NCI-H2107 (cell line): ENCODE measurements around the gene TBC1D9.

Experiments used
- DNase-seq: peaks from one replicate; lab custom pipeline; 2025; lab: John Stamatoyannopoulos, UW

The TBC1D9 gene

DNA sequence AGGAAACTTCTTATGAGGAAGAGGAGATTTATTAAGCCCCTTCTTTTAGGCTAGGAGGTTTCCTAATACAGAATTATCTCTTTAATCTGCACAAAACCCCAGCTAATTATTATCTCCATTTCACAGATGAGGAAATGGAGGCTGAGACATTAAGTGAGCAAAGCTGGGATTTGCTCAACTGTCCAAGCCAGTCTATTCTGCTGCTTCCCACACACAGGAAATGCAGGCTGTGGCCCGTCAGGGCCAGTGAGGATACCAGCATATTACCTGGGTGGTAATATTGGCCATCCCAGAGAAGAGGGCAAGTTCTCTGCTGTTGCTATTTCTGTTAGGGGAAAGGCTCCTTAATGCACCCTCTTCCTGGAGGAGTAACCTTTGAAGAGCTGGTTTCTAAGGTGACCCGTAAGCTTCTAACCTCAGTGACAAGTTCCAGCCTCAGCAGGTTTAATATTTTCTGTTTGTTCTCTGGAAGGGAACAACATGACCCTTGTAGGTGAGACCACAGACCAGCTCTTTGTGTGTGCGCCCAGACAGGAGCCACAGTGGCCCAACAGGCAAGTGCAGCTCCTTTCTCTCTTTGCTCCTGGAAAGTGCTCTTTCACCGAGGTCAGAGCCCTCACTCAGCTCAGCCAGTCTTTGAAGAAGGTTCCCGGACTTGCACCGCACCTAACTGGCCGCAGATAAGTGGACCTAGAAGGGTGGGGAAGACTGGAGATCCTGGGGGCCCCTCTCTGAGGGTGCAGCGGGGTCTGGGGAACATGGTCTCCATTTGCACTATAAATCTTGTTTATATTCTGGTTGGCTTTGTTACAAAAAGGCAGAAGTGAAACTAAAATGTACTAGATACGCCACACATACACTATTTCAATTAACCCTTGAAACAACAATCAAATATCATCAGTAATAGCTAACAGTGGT is 35.5 kb downstream of the TBC1D9 start:
- DNase-seq = no peak

DNA sequence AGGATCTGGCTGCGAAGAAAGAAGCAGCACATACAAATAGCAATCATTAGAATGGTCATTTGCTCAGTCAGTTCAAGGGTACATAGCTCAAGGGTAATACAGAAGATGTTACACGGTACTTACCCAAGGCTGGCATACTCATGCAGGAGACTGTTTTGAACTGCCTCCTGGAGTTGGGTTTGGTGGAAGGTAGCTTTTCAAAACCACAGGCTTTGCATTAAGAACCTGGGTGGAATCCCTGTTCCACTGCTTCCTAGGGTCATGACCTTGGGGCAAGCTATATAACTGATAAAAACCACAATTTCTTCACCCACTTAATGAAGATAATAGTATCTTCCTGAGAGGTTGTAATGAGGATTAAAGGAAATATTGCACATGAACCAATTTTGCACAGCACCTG is 36.5 kb downstream of the TBC1D9 start:
- no peak for DNase-seq

DNA sequence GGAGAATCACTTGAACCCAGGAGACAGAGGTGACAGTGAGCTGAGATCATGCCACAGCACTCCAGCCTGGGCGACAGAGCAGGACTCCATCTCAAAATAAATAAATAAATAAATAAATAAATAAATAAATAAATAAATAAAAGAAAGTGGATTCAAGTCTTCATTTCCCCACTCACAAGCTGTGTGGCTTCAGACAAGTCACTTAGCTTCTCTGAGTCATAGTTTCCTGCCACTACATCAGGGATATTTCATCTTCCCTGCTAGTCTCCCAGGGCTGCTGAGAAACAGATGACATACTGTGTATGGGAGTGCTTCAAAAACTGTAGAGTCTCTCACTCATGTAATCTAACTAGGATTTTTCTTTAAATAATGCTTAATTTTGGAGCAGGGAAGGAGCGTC is 37.2 kb downstream of the TBC1D9 start:
- no peak for DNase-seq

DNA sequence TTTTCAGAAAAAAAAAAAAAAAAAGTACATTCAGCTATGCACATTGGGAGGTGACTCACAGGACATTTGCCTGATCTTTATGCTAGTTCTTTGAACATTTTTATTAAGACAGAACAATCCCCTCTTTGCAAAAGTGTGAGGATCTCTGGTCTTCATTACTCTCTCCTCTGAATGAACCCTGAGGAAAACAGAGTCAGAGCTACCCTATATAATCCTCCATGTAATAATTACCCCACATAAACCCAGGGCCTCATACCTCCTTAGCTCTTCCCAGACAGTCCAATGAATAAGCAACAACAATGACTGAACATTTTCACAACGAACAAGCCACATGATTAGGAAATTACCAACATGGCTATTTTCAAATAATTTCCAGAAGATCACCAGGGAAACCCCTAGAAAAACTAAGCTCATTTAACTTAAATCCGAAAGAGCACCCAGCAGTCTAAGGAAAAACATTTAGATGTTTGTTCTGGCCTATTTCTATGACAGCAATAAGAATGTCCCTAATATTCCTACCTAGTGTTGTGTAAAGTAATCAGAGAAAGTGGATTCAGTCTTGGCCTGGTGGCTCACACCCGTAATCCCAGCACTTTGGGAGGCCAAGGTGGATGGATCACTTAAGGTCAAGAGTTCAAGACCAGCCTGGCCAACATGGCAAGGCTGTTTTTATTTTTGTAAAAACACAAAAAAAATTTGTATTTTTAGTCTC is 37.8 kb downstream of the TBC1D9 start:
- DNase-seq = no peak

DNA sequence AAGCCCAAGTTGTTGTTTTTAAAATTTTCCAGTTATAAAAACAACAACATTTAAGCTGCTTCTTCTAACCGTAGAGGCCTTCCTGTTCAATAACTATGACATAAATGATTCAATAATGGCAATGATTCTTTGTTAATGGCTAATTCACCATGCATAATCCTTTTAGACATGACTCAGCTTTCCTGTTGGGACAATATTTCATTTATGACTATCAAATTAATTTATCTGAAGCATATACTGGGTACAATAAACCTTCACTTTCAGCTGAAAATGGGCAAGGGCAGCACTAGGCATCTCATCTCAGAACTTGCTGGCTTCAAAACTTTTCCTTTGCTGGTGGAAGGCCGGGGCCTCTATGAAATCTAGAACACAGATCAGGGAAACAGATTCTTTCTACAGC is 38.9 kb downstream of the TBC1D9 start:
- no peak for DNase-seq

DNA sequence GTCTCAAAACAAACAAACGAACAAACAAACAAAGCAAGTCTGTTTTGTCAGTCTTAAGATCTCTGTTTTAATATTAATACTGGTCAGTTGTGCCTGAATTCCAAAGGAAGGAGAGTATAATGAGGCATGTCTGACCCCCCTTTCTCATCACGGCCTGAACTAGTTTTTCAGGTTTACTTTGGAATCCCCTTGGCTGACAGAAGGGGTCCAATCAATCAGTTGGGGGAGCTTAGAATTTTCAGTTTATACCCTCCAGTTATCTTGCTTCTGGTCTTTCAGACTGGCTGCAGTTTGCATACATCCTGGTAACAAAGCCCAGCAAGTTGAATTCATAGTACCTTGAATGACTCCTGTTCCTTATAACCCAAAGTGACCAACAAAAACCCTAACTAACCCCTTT is 41.1 kb downstream of the TBC1D9 start:
- DNase-seq = no peak

DNA sequence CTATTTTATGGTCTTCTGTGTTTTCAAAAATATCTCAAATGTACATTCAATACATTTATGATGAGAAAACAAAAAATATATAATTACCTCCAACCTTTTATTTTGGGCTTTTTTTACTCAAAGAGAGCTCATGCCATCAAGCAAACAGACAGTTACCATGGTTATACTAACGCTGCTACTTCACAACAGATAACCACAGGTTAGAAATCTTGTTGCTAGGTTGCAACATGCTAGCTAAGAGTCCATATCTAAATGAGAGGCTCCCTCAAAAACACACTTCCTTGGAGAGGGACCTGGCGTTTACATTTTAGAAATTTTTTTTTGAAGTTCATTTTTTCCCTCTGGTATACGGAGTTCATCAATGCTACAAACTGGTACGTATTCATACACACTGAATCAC is 44.3 kb downstream of the TBC1D9 start:
- DNase-seq = no peak

DNA sequence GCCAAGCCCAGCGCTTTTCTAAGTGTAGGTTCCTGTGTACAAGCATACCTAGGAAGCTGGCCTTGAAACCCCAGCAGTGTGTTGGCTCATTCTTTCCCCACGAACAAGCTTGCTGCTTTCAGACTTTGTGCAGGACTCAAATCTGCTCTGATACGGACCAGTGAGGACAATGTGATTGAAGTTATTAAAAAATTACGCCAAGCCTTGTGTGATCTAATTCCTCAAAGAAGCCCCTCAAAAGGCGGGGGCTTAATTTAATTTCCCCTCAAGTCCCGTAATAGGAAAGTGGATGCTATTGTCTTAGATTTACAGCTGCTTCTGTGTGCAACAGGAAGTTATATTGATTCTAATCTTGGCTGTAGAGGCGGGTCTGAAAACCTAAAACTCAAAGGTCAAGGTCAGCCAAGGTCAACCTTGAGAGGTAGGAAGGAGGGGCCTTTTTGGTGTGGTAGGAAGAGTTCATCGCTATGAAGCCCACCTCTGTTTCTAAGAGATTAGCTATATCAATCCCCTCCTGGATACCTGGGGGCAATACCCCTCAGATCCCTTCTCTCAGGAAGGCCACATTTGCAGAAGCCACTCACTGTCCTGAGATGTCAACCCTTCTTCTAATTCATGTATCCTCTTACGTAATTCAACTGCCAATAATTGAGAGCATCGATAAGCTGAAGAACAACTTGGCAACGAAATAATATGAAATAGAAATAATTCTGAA is 45.1 kb downstream of the TBC1D9 start:
- no peak for DNase-seq

DNA sequence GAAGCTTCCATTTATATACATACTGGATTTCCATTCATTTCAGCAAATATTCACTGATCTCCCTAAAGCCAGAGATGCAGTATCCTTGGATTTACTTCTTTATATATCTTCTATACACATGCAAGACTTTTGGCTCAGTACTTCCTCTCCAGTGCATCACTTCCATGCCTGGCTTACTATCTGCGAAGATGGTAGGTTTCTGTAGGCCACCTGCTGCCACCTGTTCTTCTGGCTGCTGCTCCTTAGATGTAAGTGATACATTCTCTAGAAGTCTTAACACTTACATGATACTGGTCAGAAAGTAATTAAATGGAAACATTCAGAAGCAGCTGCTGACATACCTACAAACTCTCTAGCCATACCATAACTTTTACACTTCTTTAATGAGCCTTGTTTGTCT is 48.9 kb downstream of the TBC1D9 start:
- no peak for DNase-seq

DNA sequence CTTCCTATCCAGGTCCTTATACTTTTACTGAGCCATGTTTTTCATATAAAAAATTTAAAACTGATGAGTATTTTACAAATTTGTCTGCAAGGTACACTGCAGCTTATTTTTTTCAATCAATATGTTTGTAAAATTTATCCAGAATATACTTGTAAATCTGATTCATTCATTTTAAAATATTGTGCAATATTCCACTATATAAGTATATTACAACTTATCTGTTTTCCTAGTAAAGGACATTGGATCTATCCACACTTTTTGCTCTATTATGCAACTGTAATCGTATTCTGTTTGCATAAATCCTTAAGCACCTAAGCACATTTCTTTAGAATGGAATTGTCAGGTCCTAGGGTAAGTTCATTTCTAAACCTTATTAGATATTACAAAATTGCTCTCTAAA is 49.5 kb downstream of the TBC1D9 start:
- no peak for DNase-seq

DNA sequence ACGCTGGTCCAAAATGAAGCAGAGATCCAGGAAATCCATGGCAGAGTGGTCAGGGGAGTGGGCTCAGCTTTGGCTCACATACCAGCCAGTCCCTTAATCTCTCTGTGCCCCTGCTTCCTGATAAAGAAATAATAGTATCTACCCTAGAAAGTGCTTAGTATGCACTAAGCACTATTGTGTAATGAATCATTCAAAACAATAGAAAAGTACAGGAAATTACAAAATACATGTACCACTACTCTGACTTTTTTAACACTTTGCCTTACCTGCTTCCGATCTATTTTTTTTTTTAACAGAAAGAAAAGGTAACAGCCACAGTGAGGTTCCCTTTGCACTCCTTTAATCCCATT is 49.9 kb downstream of the TBC1D9 start:
- no peak for DNase-seq

DNA sequence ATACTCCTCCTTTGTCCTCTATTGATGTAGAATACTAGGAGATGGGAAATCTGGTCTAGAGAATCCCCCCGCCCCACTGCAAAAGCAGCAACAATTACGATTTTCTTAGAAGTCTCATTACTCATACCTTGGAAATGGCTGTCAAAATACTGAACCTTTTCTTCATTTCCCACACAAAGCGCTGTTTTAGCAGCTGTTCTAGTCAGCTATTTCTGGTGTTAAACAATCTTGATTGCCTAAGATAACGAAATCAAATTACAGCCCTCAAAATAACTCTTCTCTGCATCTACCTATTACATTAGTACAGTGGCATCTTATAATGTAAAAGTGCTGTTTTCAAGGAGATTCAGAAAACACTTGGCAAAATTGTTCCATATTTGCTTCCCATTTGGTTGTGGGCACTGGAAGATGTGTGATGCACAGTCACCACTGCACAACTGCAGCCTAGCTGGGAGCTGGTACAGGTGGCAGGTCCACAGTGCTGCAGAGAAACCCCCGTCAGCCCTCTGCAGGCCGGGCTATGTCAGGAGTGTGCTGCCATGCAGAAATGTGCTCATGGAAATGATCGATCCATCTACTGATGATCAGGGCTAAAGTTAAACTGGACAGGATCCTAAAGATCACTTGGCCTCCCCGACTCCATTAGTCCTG is 50.4 kb downstream of the TBC1D9 start:
- no peak for DNase-seq

DNA sequence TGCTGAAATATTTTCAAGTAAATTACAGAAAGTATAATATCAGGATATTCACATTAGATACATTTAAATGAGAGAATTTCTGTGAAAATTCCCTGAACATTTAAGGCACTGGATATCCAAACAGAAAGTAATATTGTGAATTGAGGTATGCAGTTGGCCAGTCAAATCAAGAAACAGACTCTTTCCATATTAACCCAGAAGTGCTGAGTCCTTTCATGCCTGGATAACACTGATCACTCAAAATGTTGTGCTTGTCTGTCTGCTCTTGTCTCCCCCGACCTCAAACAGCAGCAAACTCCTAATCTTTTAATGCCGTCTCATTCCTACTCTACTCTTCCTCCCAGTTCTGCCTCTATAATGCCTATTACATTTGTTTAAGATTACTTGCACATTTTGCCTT is 51.2 kb downstream of the TBC1D9 start:
- no peak for DNase-seq

DNA sequence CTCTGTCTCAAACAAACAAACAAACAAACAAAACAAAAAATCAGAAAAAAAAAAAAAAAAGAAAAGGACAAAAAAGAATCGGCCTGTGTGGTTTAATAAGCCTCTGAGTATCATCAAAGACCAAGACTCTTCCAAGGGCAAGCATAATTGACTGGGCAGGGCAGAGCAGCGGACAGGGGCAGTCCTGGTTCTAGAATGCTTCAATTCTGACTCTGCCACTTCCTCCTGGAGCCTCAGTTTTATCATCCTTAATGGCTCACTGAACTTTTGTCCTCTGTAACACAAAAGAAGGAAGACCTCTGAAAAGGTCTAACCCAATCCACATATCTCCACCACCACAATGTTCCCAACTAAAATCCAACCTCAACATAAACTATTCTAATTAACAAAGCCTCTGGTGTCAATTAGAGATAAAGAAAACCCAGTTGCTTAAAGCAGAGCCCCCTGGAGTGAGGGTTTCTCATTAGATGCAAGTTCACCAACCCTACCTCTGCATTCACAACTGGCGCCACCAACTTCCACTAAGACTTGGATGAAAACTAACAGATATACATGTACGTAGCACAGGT is 51.7 kb downstream of the TBC1D9 start:
- DNase-seq = no peak

DNA sequence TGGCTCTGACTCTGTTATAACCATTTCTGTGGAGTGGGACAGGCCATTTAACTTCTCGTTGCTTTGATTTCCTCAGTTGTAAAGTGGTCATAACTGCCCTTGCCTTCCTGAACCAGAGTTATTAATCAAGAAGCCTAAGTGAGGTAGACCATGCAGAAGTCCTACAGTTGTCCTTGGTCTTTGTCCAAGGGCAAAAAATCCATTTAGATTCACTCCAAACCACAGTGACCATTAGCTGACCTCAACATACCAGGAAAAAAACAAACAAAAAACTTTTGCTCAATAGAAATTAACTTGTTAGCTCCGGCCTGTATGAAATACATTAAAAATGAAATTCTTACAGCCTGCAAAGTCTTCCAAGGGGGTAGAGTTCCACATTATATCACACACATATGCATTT is 52.7 kb downstream of the TBC1D9 start:
- no peak for DNase-seq

DNA sequence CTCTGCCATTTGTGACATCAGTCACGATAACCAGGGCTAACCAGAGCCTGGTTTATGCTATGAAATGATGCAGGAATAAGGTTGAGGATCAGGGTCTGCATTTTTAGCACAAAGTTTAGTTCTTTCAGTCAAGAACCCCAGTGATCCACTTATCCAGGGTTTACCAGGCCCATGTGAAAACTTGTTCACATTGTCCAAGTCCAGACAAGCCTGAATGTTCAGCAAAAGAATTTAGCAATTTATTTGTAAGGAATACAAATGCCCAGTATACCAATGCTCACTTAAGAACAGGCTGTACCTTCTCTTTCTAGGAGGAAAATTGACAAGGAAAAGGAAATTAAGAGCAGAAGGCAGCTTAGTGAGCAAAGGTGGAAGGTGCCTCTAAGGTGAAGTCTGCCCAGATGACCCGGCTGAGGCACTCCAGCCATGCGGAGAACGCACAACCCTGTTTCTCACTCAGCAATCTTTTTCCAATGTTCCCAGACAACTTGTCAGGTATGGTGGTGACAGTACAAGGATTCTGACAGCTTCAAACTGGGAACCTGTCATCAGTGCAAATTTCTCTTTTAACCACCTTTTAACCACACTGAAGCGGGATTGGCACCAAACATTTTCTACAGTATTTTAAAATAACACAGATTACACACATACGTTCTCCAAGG is 54.0 kb downstream of the TBC1D9 start:
- no peak for DNase-seq

DNA sequence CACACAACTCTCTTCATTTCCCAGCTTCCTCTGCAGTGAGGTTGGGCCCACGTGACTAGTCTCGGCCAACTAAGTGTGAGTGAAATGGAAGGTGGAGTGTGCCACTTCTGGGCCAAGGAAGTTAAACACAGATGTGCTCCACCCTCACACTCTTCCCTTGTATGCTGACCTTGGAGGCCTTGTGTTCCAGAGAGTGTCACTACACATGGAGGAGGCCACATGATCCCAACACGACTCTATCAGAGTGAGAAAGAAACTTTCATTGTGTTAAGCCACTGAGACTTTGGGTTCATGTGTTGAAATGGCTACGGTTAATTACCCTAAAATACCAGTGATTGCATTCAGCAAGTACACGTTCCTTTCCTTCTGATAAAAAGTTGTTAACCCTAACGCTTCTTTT is 55.1 kb downstream of the TBC1D9 start:
- DNase-seq = no peak

DNA sequence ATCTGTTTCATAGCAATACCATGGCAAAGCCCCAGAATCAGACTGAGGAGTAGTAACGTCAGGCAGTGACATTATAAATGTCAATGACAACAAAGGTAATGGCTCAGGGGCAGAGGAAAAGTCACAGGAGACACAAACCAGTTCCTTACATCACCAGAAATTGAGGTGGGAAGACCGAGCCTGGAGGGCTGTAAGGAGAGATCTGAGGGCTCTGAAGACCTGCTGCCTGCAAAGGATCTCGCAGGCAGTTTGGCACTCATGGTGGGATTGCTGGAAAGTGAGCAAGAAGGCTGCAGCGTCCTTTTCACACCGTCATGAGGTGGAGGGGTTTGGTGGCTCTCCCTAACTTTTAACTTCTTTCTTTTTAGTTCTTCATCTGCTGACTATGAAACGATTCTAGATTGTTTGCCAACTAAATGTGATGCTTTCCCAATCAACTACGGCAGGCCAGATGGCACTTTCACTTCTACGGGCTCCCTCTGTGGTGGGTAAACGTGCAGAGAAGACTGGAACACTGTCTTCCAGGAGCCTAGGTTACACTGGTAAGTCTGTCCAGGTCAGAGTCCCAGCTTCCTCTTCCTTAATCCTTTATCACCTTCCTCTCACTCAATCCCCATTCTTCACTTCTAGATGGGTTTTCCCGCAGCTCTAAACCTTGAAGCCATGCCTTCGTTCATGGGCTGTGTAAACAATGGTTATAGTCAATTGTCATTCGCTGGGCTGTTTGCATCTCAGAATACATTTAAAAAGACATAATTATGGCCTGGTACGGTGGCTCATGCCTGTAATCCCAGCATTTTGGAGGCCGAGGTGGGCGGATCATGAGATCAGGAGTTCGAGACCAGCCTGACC is 58.2 kb downstream of the TBC1D9 start:
- no peak for DNase-seq

DNA sequence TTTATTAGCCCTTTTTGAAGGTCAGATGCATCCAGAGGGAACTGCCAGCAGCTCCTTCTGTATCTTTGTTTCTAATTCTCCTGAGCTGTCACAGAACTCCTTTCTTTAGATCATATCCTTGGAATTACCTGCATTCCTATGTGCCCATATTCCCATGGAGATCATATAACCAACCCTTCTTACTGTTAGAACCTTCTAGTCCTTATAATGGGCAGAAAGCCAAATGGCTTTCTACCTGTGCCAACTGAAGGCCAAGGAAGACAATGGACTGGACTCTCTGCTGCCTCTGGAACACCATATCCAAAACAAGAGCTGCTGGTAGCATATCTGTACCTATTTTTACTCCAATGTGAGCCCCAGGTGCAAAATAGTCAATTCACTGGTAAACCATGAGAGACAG is 60.7 kb downstream of the TBC1D9 start:
- DNase-seq = no peak

DNA sequence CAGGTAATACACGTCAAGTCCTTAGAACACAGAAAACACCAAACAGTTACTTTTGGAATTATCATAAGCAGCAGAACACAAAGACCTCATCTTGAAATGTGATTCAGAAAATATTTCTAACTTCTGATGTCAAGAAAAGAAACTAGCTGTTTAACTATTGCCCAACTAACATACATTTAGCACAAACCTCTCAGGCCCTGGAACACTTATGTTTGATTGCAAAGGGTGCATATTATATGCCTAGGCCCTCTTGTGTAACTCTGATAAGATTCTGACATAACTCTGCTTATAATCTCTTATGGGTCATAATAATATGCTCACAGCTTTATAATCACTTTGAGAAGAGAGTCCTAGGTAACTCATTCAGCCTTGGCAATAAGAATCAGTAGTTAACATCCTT is 62.6 kb downstream of the TBC1D9 start:
- no peak for DNase-seq

DNA sequence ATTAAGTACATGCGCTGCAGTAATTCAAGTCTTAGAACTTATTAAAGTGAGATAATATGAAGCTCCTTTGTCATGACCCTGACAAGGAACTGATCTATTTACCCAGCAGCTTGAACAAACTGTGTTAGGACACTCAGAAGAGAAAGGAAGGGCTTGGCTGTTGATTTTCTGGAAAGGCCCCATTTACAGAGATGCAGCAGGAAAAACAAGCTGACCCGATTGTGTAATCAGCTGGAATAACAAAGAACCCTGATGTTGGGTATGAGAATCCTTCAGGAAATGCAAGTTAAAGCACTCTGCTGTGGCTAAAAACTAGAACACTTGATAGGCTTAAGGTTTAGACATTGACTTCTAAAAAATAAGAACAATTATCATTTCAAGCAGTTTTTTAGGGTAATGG is 64.8 kb downstream of the TBC1D9 start:
- DNase-seq = no peak
